Mononuclear cell (primary cell): ENCODE data around the gene TEX54. TPM values are rescaled to one million over a fixed set of nuclear protein-coding genes. Genes with fewer than 3 reads are reported as not detected.
"Not testable (repeated sequence)": the region's sequence is repeated elsewhere in the genome, so short reads cannot be mapped to it uniquely, and the experiment has no call there.

Experiments used
- H3K27me3 ChIP-seq: 2 replicates; pipeline ENCODE4 v1.6.0; 2011; ENCODE audit warnings: low read length, control low read depth; ENCODE audit not compliant: insufficient read depth
- H3K4me1 ChIP-seq: 2 replicates; pipeline ENCODE4 v1.5.1; 2011; ENCODE audit warnings: mild to moderate bottlenecking, low read length, control low read depth; ENCODE audit not compliant: insufficient read depth
- H3K4me3 ChIP-seq: 2 replicates; pipeline ENCODE4 v1.5.1; 2011; ENCODE audit warnings: mild to moderate bottlenecking, low read length, moderate library complexity
- H3K9me3 ChIP-seq: 2 replicates; pipeline ENCODE4 v1.5.1; 2011; ENCODE audit warnings: low read depth, mild to moderate bottlenecking, control low read depth, low read length
- total RNA-seq: library from RNA; depleted of rRNA; stranded (reverse); fragments of >200 nt; gene quantifications from one replicate; pipeline ENCODE4 v1.2.3, GENCODE V29; 2012

Gene TEX54
- 2.4 TPM for total RNA-seq

DNA sequence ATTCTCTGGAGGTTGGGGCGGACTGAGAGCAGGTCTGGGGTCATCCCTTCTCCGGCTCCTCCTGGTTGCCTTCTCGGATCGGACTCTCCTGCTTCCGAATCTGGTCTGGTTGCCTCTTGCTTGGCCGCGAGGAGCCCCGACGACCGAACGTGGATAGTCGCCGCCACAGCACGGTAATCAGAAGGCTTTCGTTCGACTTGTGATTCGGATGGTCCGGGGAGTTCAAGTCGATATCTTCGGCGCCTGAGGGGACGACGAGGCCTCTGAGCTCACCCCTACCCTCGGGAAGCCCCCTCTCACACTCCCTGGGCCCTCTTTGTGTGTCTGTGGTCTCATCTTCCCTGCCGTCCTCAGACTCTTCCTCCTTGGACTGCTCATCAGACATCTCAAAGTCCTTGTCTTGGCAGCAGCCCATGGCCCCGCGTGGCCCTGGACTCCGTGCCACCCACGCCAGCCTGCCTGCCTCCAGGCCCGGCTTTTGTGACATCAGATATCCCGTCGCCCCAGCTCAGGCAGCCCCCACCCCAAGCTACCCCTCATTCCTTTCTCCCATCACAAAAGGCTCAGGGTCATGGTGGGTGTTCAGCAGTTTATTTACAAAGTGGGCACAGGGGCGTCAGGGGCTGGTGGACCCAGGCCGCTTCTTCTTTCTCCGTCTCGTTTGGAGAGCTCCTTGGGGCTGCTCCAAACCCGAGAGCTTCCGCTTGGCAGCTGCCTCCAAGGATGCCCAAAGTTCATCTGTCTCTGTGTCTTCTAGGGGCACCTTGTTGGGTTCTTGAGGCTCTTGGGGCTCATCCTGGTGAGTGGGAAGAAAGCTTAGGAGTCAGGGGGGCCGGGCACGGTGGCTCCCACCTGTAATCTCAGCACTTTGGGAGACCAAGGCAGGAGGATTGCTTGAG is at the start of gene TEX54:
TEX54 (minus strand) TSS at position 506 of the 899 bp plus-strand sequence.
- peak within 1 kb of the TSS; percentile 94 for H3K4me3 ChIP-seq
- peaks cover 38% of the 10 kb centered on the region for H3K4me1 ChIP-seq

DNA sequence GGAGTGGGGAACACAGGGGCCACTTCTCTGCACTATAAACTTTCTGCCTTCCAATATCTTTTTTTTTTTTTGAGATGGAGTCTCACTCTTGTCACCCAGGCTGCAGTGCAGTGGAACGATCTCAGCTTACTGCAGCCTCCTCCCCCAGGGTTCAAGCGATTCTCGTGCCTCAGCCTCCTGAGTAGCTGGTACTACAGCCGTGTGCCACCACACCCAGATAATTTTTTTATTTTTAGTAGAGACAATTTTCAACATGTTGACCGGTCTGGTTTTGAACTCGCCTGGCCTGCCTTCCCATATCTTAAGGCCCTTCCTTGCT is 49.7 kb upstream of the TEX54 start:
- Histone ChIP-seq H3K27me3 (no peaks in the 10 kb centered on the region), H3K4me3 (peak overlapping the region; percentile 95), H3K4me1 (peaks cover 37% of the 10 kb centered on the region), H3K9me3 (no peaks in the 10 kb centered on the region)

More for the DNA sequence above, at the start of gene TEX54:
- Histone ChIP-seq H3K9me3 (no peaks in the 10 kb centered on the region), H3K27me3 (no peaks in the 10 kb centered on the region)

DNA sequence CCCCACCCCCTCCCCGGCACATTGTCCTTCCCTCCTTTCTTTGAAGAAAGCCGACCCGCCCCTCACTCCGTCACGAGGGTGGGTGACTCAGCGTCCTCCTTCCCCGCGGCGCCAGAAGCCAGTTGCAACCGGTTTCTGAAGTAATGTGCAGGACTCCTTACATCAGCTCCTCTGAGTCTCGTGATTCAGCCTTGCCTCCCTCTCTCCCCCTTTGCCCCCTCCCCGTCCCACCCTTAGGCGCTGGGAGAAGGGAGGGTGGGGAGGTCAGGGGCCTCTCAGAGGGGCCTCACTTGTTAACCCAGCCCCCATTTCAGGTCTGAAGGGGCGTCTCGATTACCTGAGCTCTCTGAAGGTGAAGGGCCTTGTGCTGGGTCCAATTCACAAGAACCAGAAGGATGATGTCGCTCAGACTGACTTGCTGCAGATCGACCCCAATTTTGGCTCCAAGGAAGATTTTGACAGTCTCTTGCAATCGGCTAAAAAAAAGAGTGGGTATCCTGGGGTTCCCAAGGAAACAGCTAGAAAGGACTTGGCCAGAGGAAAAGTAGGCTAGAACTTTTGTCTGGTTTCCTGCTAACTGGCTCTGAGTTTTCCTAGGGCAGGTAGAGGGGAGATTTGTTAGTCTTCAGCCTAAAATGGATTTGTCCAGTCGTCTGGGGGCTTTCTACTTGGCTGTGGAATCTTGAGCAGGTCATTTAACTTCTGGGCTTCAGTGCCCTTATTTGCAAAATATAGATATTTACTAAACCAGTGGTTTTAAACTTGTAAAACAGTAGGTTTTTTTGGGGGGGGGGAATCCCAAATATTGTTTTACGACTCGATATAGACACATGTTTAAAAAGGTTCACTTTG is 49.2 kb upstream of the TEX54 start:
- Histone ChIP-seq H3K4me1 (peaks cover 37% of the 10 kb centered on the region), H3K9me3 (no peaks in the 10 kb centered on the region), H3K27me3 (no peaks in the 10 kb centered on the region), H3K4me3 (peak overlapping the region; percentile 95)

DNA sequence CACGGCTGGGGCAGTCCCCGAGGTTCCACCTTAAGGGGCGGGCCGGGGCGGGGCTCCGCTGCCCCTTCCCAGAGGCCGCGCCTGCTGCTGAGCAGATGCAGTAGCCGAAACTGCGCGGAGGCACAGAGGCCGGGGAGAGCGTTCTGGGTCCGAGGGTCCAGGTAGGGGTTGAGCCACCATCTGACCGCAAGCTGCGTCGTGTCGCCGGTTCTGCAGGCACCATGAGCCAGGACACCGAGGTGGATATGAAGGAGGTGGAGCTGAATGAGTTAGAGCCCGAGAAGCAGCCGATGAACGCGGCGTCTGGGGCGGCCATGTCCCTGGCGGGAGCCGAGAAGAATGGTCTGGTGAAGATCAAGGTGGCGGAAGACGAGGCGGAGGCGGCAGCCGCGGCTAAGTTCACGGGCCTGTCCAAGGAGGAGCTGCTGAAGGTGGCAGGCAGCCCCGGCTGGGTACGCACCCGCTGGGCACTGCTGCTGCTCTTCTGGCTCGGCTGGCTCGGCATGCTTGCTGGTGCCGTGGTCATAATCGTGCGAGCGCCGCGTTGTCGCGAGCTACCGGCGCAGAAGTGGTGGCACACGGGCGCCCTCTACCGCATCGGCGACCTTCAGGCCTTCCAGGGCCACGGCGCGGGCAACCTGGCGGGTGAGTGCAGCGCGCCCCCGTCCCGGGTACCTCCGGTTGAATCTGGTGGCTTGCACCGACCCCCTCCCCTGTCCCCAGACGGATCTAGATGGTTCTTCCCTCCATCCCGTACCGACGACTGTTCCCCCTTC is 48.4 kb upstream of the TEX54 start, which contains the start of gene SLC3A2:
SLC3A2 (plus strand) TSS at position 94 of the 776 bp plus-strand sequence; CDS start at position 222, 128 bp downstream.
- peaks cover 37% of the 10 kb centered on the region for H3K4me1 ChIP-seq

DNA sequence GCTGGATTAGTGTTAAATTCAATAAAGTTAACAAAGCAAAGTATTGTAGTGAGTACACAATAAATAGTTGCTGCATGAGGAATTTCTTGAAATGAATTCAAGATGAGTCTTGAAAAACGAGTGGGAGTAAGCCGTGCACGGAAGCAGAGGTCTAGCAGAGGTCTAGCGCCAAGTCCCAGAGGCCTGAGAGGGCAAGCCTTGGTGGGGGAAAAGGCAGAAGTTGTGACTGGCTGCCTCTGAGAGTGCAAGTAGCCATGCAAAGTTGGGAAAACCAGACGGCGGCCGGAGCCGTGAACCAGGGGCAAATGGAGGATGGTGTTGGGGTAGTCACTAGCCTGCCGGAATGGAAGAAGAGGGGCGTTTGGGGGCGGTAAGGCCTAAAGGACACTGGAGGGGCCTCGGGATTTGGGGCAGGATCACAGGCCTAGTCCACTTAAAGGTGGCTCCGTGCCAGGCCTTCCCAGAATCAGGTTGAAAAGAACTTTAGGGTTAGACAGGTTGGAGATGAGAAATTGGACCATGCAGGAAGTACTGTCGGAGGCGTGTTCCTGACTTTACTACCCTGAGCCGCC is 47.7 kb upstream of the TEX54 start:
- no peaks in the 10 kb centered on the region for H3K9me3 ChIP-seq
- peak overlapping the region; percentile 95 for H3K4me3 ChIP-seq
- peaks cover 37% of the 10 kb centered on the region for H3K4me1 ChIP-seq

More for the DNA sequence above, 48.4 kb upstream of the TEX54 start, which contains the start of gene SLC3A2:
- H3K9me3 ChIP-seq = no peaks in the 10 kb centered on the region
- H3K27me3 ChIP-seq = no peaks in the 10 kb centered on the region
- peak within 1 kb of the TSS; percentile 95 for H3K4me3 ChIP-seq

DNA sequence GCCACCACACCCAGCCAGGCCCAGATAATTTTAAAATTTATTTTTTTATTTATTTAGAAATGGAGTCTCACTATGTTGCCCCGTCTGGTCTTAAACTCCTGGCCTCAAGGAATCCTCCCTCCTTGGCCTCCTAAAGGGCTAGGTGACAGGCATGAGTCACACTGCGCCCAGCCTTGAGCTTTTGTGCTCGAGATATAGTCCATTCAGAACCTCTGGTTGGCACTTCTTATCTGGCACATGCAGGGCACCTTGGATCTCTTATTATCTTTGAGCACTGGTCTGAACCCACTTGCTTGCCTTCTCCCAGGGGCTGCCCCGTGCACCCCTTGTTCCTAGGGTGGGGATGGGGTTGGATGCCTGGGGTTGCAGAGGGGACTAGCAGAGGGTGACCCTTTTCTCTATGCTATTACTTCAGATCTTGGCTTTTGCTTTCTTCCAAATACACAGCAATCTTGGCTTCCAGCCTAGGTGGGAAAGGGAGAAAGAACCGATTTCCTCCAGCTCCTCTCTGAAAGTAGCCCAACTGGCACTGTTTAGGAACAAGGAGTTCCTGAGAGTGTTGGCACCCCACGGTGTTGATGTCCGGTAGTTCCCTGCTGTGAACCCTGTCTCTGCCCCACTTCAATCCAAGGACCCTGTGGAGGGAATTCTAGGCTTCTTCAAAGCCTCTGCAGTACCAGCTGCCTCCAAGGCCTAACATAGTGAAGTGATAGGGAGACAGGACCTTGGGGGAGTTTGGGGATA is 46.8 kb upstream of the TEX54 start:
- H3K9me3 ChIP-seq = no peaks in the 10 kb centered on the region
- peaks cover 37% of the 10 kb centered on the region for H3K4me1 ChIP-seq
- H3K4me3 ChIP-seq = no peak overlapping the region
- H3K27me3 ChIP-seq = no peaks in the 10 kb centered on the region

More for the DNA sequence above, 47.7 kb upstream of the TEX54 start:
- H3K27me3 ChIP-seq = no peaks in the 10 kb centered on the region

DNA sequence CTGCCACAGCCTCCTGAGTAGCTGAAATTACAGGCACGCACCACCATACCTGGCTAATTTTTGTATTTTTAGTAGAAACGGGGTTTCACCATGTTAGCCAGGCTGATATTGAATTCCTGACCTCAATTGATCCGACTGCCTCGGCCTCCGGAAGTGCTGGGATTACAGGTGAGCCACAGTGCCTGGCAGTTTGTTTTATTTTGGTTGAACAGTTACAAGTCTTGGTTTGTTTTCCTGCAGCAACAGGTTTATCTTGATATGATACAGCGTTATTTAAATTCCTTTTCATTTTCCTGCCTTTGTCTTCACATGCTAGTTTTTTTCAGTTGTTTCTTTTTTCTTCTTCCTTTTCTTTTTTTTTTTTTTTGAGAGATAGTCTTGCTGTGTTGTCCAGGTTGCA is 44.1 kb upstream of the TEX54 start:
- no peak overlapping the region for H3K4me3 ChIP-seq
- H3K9me3 ChIP-seq = no peaks in the 10 kb centered on the region
- no peaks in the 10 kb centered on the region for H3K27me3 ChIP-seq
- peaks cover 14% of the 10 kb centered on the region for H3K4me1 ChIP-seq

DNA sequence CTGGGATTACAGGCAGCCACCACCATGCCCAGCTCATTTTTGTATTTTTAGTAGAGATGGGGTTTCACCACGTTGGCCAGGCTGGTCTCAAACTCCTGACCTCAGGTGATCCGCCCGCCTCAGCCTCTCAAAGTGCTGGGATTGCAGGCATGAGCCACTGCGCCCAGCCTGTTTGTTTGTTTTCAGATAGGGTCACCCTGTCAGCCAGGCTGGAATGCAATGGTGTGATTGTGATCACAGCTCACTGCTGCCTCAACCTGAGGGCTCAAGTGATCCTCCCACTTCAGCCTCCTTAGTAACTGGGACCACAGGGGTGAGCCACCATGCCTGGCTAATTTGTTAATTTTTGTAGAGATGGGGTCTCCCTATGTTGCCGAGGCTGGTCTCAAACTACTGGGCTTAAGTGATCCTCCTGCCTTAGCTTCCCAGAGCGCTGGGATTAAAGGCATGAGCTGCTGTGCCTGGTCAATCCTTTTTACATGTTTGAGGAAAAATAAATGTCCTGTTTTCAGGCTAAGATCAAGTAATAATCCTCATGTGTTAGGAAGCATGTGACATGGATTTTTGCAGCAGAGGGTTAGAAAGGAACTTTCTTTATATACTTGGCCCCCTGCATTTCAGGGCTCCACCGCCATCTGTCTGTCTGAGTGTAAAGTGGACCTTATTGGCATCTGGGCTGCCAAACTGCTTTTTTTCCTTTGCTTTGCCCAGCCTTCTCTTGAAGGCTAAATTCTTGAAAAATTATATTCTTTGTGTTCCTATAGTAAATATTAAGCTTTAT is 43.2 kb upstream of the TEX54 start:
- H3K4me3 ChIP-seq = no peak overlapping the region
- H3K4me1 ChIP-seq = peaks cover 13% of the 10 kb centered on the region
- no peaks in the 10 kb centered on the region for H3K9me3 ChIP-seq
- H3K27me3 ChIP-seq = no peaks in the 10 kb centered on the region

DNA sequence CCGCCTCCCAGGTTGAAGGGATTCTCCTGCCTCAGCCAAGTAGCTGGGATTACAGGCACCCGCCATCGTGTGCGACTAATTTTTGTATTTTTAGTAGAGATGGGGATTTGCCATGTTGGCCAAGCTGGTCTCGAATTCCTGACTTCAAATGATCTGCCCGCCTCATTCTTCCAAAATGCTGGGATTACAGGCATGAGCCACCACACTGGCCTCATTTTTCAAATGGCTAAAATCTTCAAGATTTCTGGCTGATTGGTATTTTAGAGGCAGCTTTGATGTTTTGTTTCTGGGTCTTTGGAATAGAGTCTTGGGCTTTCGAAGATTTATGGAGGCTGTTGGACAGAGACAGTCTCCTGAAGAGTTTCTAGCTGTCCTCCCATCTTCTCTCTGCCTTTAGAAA is 42.2 kb upstream of the TEX54 start:
- peaks cover 6% of the 10 kb centered on the region for H3K4me1 ChIP-seq
- H3K27me3 ChIP-seq = no peaks in the 10 kb centered on the region
- no peaks in the 10 kb centered on the region for H3K9me3 ChIP-seq
- no peak overlapping the region for H3K4me3 ChIP-seq

DNA sequence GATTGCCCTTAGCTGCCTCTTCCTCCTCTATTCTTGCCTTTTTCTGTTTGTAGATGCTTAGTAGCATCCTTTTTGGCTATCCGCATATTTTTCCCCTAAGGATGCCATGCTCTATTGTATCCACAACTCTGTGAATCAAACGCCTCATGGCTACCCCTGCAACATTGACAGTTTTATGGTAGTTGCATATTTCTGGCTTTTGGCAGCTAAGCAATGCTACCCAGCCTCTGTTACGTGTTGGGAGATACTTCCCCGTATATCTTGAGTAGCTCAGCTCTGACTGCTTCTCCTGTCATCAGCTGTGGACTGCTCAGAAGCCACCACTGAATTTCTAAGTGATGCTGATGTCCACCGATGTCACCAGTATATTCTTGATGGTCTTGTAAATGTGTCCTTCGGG is 33.0 kb upstream of the TEX54 start:
- H3K4me1 ChIP-seq = peaks cover 4% of the 10 kb centered on the region
- no peaks in the 10 kb centered on the region for H3K27me3 ChIP-seq
- H3K4me3 ChIP-seq = no peak overlapping the region
- no peaks in the 10 kb centered on the region for H3K9me3 ChIP-seq

DNA sequence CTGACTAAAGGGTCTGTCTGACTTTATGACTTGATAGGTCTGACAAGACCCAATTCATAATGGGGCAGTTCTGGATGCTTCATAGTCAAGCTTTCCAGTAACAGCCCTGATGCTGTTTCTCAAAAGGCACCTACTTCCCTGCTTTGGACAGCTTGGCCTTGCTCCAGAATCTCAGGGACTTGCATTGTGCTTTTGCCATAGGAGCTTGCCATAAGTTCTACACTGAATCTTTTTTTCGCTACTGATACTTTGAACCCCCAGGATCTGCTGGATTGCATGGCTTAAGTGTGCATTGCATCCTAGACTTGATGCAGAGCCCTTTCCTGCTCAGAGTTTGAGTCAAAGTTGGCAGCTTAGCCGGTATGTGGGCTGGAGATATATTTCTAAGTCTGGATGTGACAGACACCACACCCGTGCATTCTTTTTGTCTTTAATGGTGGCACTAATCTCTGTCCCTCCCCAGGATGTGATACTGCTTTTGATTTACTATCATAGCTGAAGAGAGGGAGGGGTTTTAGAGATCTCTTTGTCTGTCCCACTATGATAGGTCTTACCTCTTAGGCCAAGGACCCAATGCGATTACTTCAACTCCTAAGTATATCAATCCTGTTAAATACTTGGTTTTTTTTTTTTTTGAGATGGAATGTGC is 31.2 kb upstream of the TEX54 start:
- Histone ChIP-seq H3K27me3 (no peaks in the 10 kb centered on the region), H3K4me1 (peaks cover 4% of the 10 kb centered on the region), H3K9me3 (no peaks in the 10 kb centered on the region), H3K4me3 (no peak overlapping the region)

DNA sequence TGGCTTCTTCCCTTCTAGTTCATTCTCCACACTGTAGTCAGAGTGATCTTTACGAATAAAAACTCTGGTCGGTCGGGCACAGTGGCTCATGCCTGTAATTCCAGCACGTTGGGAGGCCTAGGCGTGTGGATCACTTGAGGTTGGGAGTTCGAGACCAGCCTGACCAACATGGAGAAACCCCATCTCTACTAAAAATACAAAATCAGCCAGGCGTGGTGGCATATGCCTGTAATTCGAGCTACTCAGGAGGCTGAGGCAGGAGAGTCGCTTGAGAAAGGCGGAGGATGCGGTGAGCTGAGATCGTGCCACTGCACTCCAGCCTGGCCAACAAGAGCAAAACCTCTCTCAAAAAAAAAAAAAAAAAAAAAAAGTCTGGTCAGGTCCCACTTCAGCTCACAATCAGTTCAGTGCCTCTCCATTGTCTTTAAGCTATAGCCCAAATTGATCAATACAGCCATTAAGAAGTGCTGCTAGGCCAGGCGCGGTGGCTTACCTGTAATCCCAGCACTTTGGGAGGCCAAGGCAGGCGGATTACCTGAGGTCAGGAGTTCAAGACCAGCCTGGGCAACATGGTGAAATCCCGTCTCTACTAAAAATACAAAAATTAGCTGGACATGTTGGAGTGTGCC is 29.0 kb upstream of the TEX54 start:
- not testable (repeated sequence) for H3K4me3 ChIP-seq, H3K9me3 ChIP-seq, H3K27me3 ChIP-seq
- peaks cover 14% of the 10 kb centered on the region for H3K4me1 ChIP-seq
